HG02798 (cell line): Measurements from ENCODE around the gene TC2N.
"Not testable (repeated sequence)": the region's sequence is repeated elsewhere in the genome, so short reads cannot be mapped to it uniquely, and the experiment has no call there.

Source experiments
- ATAC-seq: cut with Tn5 transposase; IDR thresholded peaks from one replicate; pipeline ENCODE4 v1.9.1; 2021; ENCODE audit warnings: mild to moderate bottlenecking; ENCODE audit not compliant: unreplicated experiment, poor library complexity

TC2N gene

DNA sequence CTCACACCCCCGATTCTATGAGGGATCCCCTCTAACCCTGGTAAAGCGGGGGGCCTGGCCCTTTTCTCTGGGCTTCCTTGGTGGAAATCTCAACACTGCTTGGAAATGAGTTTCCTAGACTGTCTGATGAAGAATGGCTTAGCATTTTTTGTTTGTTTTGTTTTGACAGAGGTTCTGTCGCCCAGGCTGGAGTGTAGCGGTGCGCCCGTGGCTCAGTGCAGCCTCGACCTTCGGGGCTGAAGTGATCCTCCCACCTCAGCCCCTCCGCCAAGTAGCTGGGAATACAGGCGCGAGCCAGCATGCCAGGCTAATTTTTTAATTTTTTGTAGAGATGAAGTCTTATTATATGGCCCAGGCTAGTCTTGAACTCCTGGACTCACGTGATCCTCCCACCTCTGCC, 30.3 kb downstream of the TC2N start:
- ATAC-seq: no peak

DNA sequence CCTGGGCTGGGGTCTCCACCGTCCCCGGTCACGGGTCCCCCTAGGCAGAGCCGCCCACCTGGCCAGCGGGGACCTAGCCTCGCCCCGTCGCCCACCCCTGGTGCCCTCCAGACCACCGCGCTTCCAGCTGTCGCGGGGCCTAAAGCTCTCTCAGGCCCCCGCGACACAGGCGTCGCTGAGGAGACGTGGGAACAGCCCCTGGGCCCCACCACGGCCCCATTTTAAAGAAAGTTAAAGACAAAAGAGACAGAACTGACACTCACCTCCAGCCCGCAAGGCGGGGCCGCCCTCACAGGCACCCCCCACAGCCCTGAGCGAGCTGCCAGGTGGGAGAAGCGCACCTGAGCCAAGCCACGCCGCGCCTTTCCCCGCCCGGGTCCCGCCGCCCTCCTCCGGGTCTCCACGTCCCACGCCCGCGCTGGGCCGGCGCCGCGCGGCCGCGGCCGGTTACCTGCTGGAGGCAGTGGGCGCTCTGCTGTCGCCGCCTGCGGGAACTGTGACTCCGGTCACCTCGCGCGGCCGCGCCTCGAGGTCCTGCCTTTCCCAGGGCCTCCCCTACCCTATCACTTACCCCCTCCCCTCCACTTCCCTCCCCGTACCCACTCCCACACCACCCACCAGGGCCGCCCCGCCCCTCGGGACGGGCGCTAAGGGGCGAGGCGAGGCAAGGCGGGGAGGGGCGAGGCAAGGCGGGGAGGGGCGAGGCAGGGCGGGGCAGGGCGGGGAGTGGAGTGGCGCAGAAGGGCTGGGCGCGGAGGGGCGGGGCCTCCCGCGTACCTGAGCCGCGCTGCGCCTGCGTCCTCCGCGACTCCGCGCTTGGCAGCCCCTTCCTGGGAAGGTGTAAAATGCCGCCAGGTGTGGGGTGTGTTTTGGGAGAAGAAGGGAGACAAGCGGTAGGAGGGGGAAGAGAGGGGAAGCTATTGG, 31.2 kb downstream of the TC2N start:
- peak; percentile 51 for ATAC-seq

DNA sequence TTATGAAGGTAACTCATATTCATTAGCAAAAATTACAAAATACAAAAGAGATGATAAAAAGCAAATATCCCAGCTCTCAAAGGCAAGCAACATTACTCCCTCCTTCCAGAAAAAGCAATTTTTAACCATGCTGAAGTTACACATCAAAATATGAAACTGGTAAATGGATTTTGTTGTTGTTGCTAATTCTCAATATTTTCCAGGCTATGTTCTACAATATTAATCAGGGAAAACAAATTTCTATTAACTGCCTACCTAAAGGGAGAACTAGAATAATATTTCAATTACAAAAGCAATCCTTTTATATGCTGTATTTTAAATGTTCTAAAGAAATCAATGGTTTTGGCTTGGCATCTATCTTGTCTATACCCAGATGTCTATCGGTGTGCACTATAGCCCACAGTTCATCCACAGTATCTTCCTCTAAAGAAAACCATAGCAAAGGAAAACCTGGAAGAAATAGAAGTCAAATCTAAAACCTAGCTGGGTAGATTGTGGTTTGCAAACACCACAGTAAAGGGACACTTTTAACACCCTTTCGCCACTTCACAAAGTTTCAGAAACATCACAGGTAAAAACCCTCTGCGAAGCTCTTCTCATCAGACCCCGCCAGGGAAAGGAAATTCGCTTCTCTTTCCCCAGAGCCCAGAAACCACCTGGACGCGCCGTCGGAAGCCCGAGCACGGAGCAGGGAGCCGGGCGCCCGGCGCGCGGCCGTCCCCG, 32.0 kb downstream of the TC2N start:
- ATAC-seq: peak; percentile 24

DNA sequence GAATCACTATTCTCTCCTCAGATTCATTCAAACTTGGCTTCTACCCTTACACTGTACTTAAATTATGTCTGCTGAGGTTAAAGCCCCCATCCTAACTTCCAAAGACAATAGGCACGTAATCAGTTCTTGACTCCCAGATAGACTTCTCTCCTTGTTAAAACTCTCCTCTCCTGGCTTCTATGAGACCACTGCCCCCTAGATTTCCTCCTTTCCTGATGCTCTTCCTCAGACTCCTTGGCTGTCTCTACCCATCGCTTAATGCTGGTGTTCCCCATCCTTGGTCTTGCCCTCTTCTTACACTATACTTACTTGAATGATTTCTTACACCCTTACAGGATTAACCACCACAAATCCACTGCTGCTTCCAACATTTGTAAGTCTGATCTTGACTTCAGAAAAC, 32.8 kb downstream of the TC2N start:
- no peak for ATAC-seq

- ATAC-seq: no peak
Observed at GRCh38 chr14:91831337-91831736, 36.0 kb downstream of the TC2N start.

DNA sequence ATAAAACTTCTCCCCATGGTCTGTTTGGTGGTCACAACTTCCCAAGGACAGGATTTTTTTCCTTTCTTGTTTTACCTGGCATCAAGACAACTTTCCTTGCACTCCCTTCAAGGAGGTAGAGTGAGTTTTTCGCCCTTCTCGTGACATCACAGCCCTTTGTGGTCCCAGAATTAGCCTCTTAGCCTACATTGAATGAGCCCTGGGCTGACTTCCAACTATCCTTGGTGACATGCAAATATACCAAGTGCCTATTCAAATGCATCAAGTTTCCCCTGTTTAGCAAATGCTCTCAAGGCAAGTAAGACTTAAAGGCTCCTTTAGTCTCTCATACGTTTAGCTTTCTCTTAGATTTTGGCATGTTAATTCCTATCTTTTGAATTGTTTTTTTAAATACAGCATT, 36.6 kb downstream of the TC2N start:
- ATAC-seq: peak; percentile 88

DNA sequence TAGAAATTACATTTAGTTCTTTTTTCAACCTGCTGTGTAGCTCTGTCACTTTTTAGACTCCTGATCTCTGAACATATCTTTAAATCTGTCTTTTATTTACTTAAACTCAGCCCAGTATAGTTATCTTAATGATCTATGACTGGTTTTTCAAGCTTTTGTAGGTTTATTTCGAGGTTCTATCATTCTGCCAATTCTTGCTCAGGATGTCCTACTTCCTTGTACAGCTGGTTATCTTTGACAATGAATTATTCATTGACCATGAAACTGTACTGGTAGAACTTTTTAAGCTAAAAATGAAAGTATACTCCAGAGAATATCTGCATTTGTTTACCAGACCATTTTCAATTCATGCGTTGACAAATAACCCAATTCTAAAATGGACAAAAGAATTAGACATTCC, 37.8 kb downstream of the TC2N start:
- ATAC-seq: no peak

GRCh38 chr14:91827746-91828145, 39.6 kb downstream of the TC2N start:
- no peak for ATAC-seq

GRCh38 chr14:91817566-91818325, 49.6 kb downstream of the TC2N start:
- peak; percentile 53 for ATAC-seq

DNA sequence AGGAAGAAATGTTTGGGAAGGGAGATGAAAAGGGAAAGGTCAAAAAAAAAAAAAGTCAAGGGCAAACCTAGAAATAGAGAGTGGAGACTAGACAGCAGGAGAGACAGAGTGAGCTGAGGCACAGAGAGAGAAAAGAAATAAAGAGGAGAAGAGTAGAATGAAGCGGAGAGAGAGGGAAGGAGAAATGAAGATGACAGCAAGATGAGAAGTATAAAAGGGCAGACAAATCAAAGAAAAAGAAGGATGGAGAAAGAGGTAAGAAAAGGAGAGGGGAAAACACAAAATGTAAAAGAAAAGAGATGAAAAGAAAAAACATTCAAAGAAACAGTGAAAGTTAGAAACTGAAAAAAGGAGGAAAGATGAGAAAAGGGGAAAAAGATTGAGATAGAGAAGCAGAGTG, 53.0 kb downstream of the TC2N start:
- no peak for ATAC-seq

DNA sequence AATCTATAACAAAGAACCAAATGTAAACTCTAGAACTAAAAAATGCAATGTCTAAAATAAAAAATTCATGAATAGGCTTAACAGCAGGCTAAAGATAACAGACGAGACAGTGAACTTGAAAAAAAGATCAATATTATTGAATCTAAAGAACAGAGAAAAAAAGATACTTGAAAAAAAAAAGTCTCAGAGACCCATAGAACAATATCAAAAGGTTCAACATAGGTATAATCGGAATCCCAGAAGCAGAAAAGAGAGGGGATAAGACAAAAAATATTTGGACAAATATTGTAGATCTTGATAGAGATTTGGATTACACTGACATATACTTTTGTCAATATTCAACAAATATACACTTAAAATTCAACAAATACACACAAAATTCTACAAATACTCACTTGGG, 56.6 kb downstream of the TC2N start:
- no peak for ATAC-seq

DNA sequence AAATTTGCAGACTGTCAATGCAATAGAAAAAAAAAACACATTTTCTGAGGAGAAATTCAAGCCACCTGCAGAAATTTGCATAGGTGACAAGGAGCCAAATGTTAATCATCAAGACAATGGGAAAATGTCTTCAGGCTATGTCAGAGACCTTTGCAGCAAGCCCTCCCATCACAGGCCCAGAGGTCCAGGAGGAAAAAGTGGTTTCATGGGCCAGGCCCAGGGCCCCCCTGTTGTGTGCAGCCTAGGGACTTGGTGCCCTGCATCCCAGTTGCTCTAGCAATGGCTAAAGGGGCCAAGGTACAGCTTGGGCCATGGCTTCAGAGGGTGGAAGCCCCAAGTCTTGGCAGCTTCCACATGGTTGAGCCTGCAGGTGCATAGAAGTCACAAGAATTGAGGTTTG, 60.6 kb downstream of the TC2N start:
- no peak for ATAC-seq

DNA sequence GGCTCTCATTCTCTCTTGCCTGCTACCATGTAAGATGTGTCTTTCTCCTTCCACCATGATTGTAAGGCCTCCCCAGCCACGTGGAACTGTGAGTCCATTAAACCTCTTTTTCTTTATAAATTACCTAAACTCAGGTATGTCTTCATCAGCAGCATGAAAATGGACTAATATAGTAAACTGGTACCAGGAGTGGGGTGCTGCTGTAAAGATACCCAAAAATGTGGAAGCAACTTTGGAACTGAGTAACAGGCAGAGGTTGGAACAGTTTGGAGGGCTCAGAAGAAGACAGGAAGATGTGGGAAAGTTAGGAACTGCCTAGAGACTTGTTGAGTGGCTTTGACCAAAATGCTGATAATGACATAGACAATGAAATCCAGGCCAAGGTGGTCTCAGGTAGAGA, 61.2 kb downstream of the TC2N start:
- not testable (repeated sequence) for ATAC-seq

DNA sequence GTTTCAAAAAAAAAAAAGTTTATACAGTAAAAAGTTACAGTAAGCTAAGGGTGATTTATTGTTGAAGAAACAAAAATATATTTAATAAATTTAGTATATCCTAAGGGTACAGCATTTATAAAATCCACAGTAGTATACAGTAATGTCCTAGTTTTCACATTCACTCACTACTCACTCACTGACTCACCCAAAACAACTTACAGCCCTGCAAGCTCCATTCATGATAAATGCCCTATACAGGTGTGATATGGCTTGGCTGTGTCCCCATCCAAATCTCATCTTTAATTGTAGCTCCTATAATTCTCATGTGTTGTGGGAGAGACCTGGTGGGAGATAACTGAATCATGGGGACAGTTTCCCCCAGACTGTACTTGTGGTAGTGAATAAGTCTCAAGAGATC, 61.7 kb downstream of the TC2N start:
- ATAC-seq: no peak

- ATAC-seq: no peak
Observed at GRCh38 chr14:91801358-91801757, 66.0 kb downstream of the TC2N start.

GRCh38 chr14:91796617-91797347, 70.6 kb downstream of the TC2N start:
- no peak for ATAC-seq

- ATAC-seq: no peak
Observed at GRCh38 chr14:91793704-91794103, 73.6 kb downstream of the TC2N start.

DNA sequence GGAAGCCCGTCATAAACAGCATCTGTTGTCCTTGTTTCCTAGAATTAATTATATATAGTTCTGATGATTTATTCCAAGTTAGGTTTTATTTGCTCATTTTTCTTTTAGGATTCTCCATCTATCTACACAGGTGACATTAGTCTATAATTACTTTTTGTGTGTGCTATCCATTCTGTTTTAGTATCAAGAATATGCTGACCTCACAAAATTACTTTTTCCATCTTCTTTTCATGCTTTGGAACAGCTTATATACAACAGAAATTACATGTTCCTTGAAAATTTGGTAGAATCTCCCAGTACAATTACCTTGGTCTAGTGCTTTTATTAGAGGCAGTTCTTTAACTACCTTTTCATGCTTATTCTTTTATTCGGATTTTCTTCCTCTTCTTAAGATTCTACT, 81.1 kb downstream of the TC2N start:
- ATAC-seq: no peak

- no peak for ATAC-seq
Observed at GRCh38 chr14:91780452-91780851, 86.9 kb downstream of the TC2N start.

- ATAC-seq: no peak
Observed at GRCh38 chr14:91778217-91778616, 89.1 kb downstream of the TC2N start.
